Smooth muscle cell (in vitro differentiated cells): ENCODE measurements around the gene GAS6. TPM values are rescaled to one million over a fixed set of nuclear protein-coding genes. Genes with fewer than 3 reads are reported as not detected.

Source experiments
- DNase-seq: peaks from one replicate; lab custom pipeline; 2025; ENCODE audit not compliant: unreplicated experiment; lab: John Stamatoyannopoulos, UW
- H2AFZ ChIP-seq: fragments of 200-600 bp; sonication (generic); 2 replicates; pipeline ENCODE4 v1.6.0; 2016; ENCODE audit warnings: antibody characterized with exemption, low read depth, mild to moderate bottlenecking
- H3F3A ChIP-seq: fragments of 200-600 bp; sonication (generic); 2 replicates; pipeline ENCODE4 v1.6.0; 2017; ENCODE audit warnings: antibody characterized with exemption, low read depth
- H3K27ac ChIP-seq: fragments of 200-600 bp; sonication (generic); 2 replicates; pipeline ENCODE4 v1.5.1; 2016; ENCODE audit warnings: low read depth, mild to moderate bottlenecking
- H3K27me3 ChIP-seq: fragments of 200-600 bp; sonication (generic); 2 replicates; pipeline ENCODE4 v1.6.1; 2016; ENCODE audit warnings: low read depth, mild to moderate bottlenecking
- H3K36me3 ChIP-seq: fragments of 200-600 bp; sonication (generic); 2 replicates; pipeline ENCODE4 v1.5.1; 2016; ENCODE audit warnings: low read depth
- H3K4me1 ChIP-seq: fragments of 200-600 bp; sonication (generic); 2 replicates; pipeline ENCODE4 v1.5.1; 2016; ENCODE audit warnings: low read depth
- H3K4me2 ChIP-seq: fragments of 200-600 bp; sonication (generic); 2 replicates; pipeline ENCODE4 v1.6.0; 2016; ENCODE audit warnings: mild to moderate bottlenecking
- H3K4me3 ChIP-seq: fragments of 200-600 bp; sonication (generic); 2 replicates; pipeline ENCODE4 v1.5.1; 2016; ENCODE audit warnings: mild to moderate bottlenecking
- H3K79me2 ChIP-seq: fragments of 200-600 bp; sonication (generic); 2 replicates; pipeline ENCODE4 v1.6.0; 2016; ENCODE audit warnings: low read depth, mild to moderate bottlenecking
- H3K9ac ChIP-seq: fragments of 200-600 bp; sonication (generic); 2 replicates; pipeline ENCODE4 v1.6.0; 2016; ENCODE audit warnings: low read depth
- H3K9me3 ChIP-seq: fragments of 200-600 bp; sonication (generic); replicated peaks from 2 replicates; pipeline ENCODE4 v1.5.1; 2016; ENCODE audit warnings: low read depth
- H4K20me1 ChIP-seq: fragments of 200-600 bp; sonication (generic); 2 replicates; pipeline ENCODE4 v1.6.0; 2016; ENCODE audit warnings: low read depth
- CTCF ChIP-seq: fragments of 200-600 bp; sonication (generic); IDR thresholded peaks from 2 replicates; pipeline ENCODE4 v1.5.1; 2017; ENCODE audit warnings: borderline replicate concordance, mild to moderate bottlenecking, antibody characterized with exemption; ENCODE audit not compliant: insufficient read depth, poor library complexity, severe bottlenecking
- WGBS: methylation state at CpG from one replicate; pipeline ENCODE4 v1.1.7; 2016; ENCODE audit warnings: low lambda C conversion rate; 5-methylcytosine and 5-hydroxymethylcytosine counted together
- polyA plus RNA-seq: library from polyadenylated mRNA; unstranded; fragments of >200 nt; fragmentation: Nextera tagmentation; extraction: Ambion mirVana; gene quantifications from 2 replicates; pipeline ENCODE4 v1.2.1, GENCODE V29; 2016
- total RNA-seq: library from RNA; depleted of rRNA; stranded (reverse); fragments of >200 nt; gene quantifications from 2 replicates; pipeline ENCODE4 v1.2.3, GENCODE V29; 2014

GAS6 gene
- total and polyA plus RNA-seq, 2 experiments from 2014 or later: 21.7 to 45.2 TPM

- H3K9ac ChIP-seq: no peak overlapping the region
- no peak overlapping the region for H3K4me2 ChIP-seq
- no peaks in the 10 kb centered on the region for H3F3A ChIP-seq
- no peak overlapping the region for H3K27ac ChIP-seq
- peaks cover 39% of the 10 kb centered on the region for H4K20me1 ChIP-seq
- no peak overlapping the region for H3K4me3 ChIP-seq
- WGBS: 95% methylated on average over 23 of the region's 23 CpGs
- no peaks in the 10 kb centered on the region for H3K36me3 ChIP-seq
- H3K4me1 ChIP-seq: peaks cover 2% of the 10 kb centered on the region
- H3K9me3 ChIP-seq: no peaks in the 10 kb centered on the region
- no peaks in the 10 kb centered on the region for H3K27me3 ChIP-seq
- DNase-seq: no peak
- peaks cover 3% of the 10 kb centered on the region for H3K79me2 ChIP-seq
- no peak for TF ChIP-seq CTCF
- H2AFZ ChIP-seq: no peak overlapping the region
These were observed 11.9 kb downstream of the GAS6 start for GRCh38 chr13:113851826-113852535.

GRCh38 chr13:113851480-113851803 is 12.4 kb downstream of the GAS6 start:
- no peak overlapping the region for H3K9ac ChIP-seq
- no peaks in the 10 kb centered on the region for H3F3A ChIP-seq
- 100% methylated on average over 1 of the region's 1 CpG for WGBS
- H3K79me2 ChIP-seq: peaks cover 3% of the 10 kb centered on the region
- no peak for TF ChIP-seq CTCF
- no peak overlapping the region for H3K4me2 ChIP-seq
- peaks cover 34% of the 10 kb centered on the region for H4K20me1 ChIP-seq
- no peaks in the 10 kb centered on the region for H3K4me1 ChIP-seq
- no peaks in the 10 kb centered on the region for H3K27me3 ChIP-seq
- no peak overlapping the region for H2AFZ ChIP-seq
- no peaks in the 10 kb centered on the region for H3K36me3 ChIP-seq
- no peak overlapping the region for H3K27ac ChIP-seq
- no peak overlapping the region for H3K4me3 ChIP-seq
- no peaks in the 10 kb centered on the region for H3K9me3 ChIP-seq
- no peak for DNase-seq

- H3K79me2 ChIP-seq: peaks cover 3% of the 10 kb centered on the region
- H2AFZ ChIP-seq: no peak overlapping the region
- WGBS: 100% methylated on average over 3 of the region's 3 CpGs
- no peaks in the 10 kb centered on the region for H3K4me1 ChIP-seq
- no peaks in the 10 kb centered on the region for H3F3A ChIP-seq
- H4K20me1 ChIP-seq: peaks cover 29% of the 10 kb centered on the region
- DNase-seq: no peak
- no peaks in the 10 kb centered on the region for H3K36me3 ChIP-seq
- no peak overlapping the region for H3K4me2 ChIP-seq
- no peaks in the 10 kb centered on the region for H3K27me3 ChIP-seq
- H3K27ac ChIP-seq: no peak overlapping the region
- no peak for TF ChIP-seq CTCF
- H3K9ac ChIP-seq: no peak overlapping the region
- H3K9me3 ChIP-seq: no peaks in the 10 kb centered on the region
- no peak overlapping the region for H3K4me3 ChIP-seq
These were observed 13.0 kb downstream of the GAS6 start for GRCh38 chr13:113850722-113851479.
